Fibroblast of the aortic adventitia (primary cell): ENCODE results near the gene POU2AF1. TPM values are rescaled to one million over a fixed set of nuclear protein-coding genes. Genes with fewer than 3 reads are reported as not detected.

Experiments
- DNase-seq: peaks from one replicate; pipeline ENCODE4 v3.0.0-alpha.2; 2010; ENCODE audit warnings: low read depth
- H3K4me3 ChIP-seq: 2 replicates; pipeline ENCODE4 v1.5.1; 2011; ENCODE audit warnings: low read depth, mild to moderate bottlenecking, control low read depth, low read length, moderate library complexity
- CTCF ChIP-seq: IDR thresholded peaks from 2 replicates; pipeline ENCODE4 v1.5.1; 2011; ENCODE audit warnings: mild to moderate bottlenecking, low read length, control low read depth, inconsistent platforms; ENCODE audit not compliant: insufficient read depth
- total RNA-seq: library from RNA; depleted of rRNA; stranded (reverse); fragments of >200 nt; gene quantifications from 2 replicates; pipeline ENCODE4 v1.2.3, GENCODE V29; 2012; ENCODE audit warnings: low replicate concordance

The POU2AF1 gene
- total RNA-seq, 1 donor, result not detected

GRCh38 chr11:111370270-111370901 is 8.7 kb downstream of the POU2AF1 start:
- DNase-seq, result no peak
- no peak for TF ChIP-seq CTCF
- H3K4me3 ChIP-seq, result no peak overlapping the region

GRCh38 chr11:111368285-111368560 is 10.9 kb downstream of the POU2AF1 start:
- DNase-seq, result no peak
- TF ChIP-seq CTCF, result no peak
- H3K4me3 ChIP-seq, result no peak overlapping the region

GRCh38 chr11:111367411-111368284 is 11.4 kb downstream of the POU2AF1 start:
- no peak overlapping the region for H3K4me3 ChIP-seq
- no peak for DNase-seq
- TF ChIP-seq CTCF, result no peak

GRCh38 chr11:111366560-111367410 is 12.3 kb downstream of the POU2AF1 start:
- no peak for DNase-seq
- no peak for TF ChIP-seq CTCF
- no peak overlapping the region for H3K4me3 ChIP-seq

- TF ChIP-seq CTCF, result no peak
- DNase-seq, result no peak
- no peak overlapping the region for H3K4me3 ChIP-seq
These were observed 13.1 kb downstream of the POU2AF1 start for GRCh38 chr11:111365722-111366559.

GRCh38 chr11:111364503-111364902 is 14.6 kb downstream of the POU2AF1 start:
- TF ChIP-seq CTCF, result no peak
- DNase-seq, result no peak
- H3K4me3 ChIP-seq, result no peak overlapping the region
